ENCODE data around the gene STAM. TPM values are rescaled to one million over a fixed set of nuclear protein-coding genes. Genes with fewer than 3 reads are reported as not detected.

The STAM gene
- total and polyA plus RNA-seq, 2 donors (not counting 3 experiments of a cell fraction or from before 2014, with no cell fraction given): 17.7 to 20.0 TPM

DNA sequence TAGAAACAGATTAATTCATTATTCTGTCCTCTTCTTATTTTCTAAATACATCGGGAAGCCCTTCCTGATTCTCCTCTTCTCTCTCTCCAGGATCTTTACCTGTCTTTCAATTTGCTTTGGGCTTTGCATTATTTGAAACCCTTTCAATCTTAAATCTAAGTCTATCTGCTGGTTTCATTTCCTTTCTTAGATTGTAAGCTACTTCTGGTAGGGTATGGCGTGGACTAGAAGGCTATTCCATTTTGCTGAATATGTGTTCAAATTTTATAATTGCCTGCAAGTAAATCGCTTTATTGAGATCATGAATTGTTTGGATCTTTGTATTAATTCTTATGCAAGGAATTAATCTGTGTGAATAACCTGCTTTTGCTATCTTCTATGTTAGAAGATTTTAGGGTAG is 11.1 kb downstream of the STAM start:
- H3K27me3 ChIP-seq (ENCODE audit: control insufficient read depth in 2 of 2, insufficient read depth in 2 of 2, low read length in 2 of 2): no peaks in the 10 kb centered on the region
- TF ChIP-seq POLR2A (IDR thresholded peaks at IDR 0.05; ENCODE audit: low read depth, low read length) (no peak), JUN (IDR thresholded peaks at IDR 0.05; ENCODE audit: borderline replicate concordance, insufficient read depth, insufficient read length, low read depth) (no peak)
- POLR2A ChIA-PET: no interaction called here
- H3K9me3 ChIP-seq (replicated peaks; ENCODE audit: control insufficient read depth, insufficient read depth, low read length): no peaks in the 10 kb centered on the region
- no peak overlapping the region for H3K9ac ChIP-seq (replicated peaks; ENCODE audit: extremely low read depth, insufficient read depth, low read length)
- peaks cover 6% of the 10 kb centered on the region for H4K20me1 ChIP-seq (replicated peaks; ENCODE audit: control insufficient read depth, extremely low read depth, insufficient read depth, low read length)
- intact Hi-C loops (cut with micrococcal nuclease): no loop called here
- H3K4me2 ChIP-seq (ENCODE audit: insufficient read depth, low read length): no peak overlapping the region
- H3K4me3 ChIP-seq (replicated peaks in 1 of 3; ENCODE audit: insufficient read depth in 1 of 3, low read depth in 1 of 3, low read length in 3 of 3): no peak overlapping the region
- dilution Hi-C loops (cut with MboI; ENCODE audit: extremely low pct_ligation_motif_present, low sequenced_read_pairs): no loop called here
- peaks cover 14% of the 10 kb centered on the region for H3K4me1 ChIP-seq (ENCODE audit: control insufficient read depth, extremely low read depth, insufficient read depth, low read length)
- DNase-seq (ENCODE audit: low read depth, low spot score) (no peak), FAIRE-seq (no peak)
- H3K9me1 ChIP-seq (replicated peaks; ENCODE audit: control insufficient read depth, extremely low read depth, insufficient read depth, low read length): no peaks in the 10 kb centered on the region
- no peak overlapping the region for H2AFZ ChIP-seq (ENCODE audit: low read depth, low read length)
- H3K79me2 ChIP-seq (ENCODE audit: control insufficient read depth, insufficient read depth, low read length): peaks cover 88% of the 10 kb centered on the region
- no peak overlapping the region for H3K27ac ChIP-seq (ENCODE audit: insufficient read depth, low read depth, low read length)
- CTCF ChIA-PET: interaction anchor here (1.0 to 1.1 kb wide), 2 partner anchors 8 to 10 kb away, joined by 4 read pairs; no protein-coding TSS in a partner anchor
- H3K36me3 ChIP-seq (ENCODE audit: control insufficient read depth in 2 of 2, extremely low read depth in 1 of 2, insufficient read depth in 2 of 2, low read length in 2 of 2): peaks cover 0 to 2% of the 10 kb centered on the region in 2 experiments
- no TSS peak for BruUV-seq (replicated peaks)

DNA sequence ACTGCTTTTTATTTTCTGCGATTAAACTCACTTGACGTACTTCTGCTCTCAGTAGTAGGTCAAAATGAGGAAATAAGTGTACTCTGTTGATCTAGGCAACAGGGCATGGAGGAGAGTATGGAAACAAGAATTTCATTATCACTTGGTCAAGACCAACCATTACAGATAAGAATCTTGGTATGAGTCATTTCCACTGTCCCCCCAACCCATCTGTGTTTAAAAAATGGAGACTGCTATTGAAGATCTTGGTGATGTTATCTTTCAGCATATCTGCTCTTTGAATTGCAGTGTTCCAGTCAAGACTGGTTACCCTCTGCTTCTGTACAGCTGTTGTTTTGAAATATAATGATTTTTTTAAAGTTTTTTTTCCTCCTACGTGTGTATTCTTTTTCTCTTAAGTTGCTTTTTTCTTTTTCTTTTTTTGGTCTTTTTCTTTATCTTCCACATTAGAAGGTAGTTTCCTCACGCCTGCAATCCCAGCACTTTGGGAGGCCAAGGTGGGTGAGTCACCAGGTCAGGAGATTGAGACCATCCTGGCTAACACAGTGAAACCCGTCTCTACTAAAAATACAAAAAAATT is 11.7 kb downstream of the STAM start:
- peaks cover 0 to 2% of the 10 kb centered on the region in 2 experiments for H3K36me3 ChIP-seq (ENCODE audit: control insufficient read depth in 2 of 2, extremely low read depth in 1 of 2, insufficient read depth in 2 of 2, low read length in 2 of 2)
- DNase-seq (ENCODE audit: low read depth, low spot score): peak; percentile 27
- POLR2A ChIA-PET: interaction anchor here (0.6 kb wide), 1 partner anchor 38 kb away, joined by 3 read pairs; no protein-coding TSS in a partner anchor
- H3K27ac ChIP-seq (ENCODE audit: insufficient read depth, low read depth, low read length): no peak overlapping the region
- dilution Hi-C loops (cut with MboI; ENCODE audit: extremely low pct_ligation_motif_present, low sequenced_read_pairs) (no loop called here), intact Hi-C loops (cut with micrococcal nuclease) (no loop called here)
- no peaks in the 10 kb centered on the region for H3K27me3 ChIP-seq (ENCODE audit: control insufficient read depth in 2 of 2, insufficient read depth in 2 of 2, low read length in 2 of 2)
- CTCF ChIA-PET: interaction anchor here (1.0 to 1.1 kb wide), 2 partner anchors 9 to 10 kb away, joined by 4 read pairs; no protein-coding TSS in a partner anchor
- peaks cover 14% of the 10 kb centered on the region for H3K4me1 ChIP-seq (ENCODE audit: control insufficient read depth, extremely low read depth, insufficient read depth, low read length)
- peaks cover 6% of the 10 kb centered on the region for H4K20me1 ChIP-seq (replicated peaks; ENCODE audit: control insufficient read depth, extremely low read depth, insufficient read depth, low read length)
- TF ChIP-seq JUN (IDR thresholded peaks at IDR 0.05; ENCODE audit: borderline replicate concordance, insufficient read depth, insufficient read length, low read depth) (peak; percentile 54), GATA2 (IDR thresholded peaks at IDR 0.05; ENCODE audit: insufficient read depth, insufficient read length, low read depth, low read length) (peak; percentile 79), POLR2AphosphoS5 (IDR thresholded peaks at IDR 0.05; ENCODE audit: insufficient read depth, low read depth, low read length) (no peak), POLR2A (IDR thresholded peaks at IDR 0.05; ENCODE audit: low read depth, low read length) (no peak), FOS (IDR thresholded peaks at IDR 0.05; ENCODE audit: borderline replicate concordance, insufficient read depth, low read length) (no peak), MYC (IDR thresholded peaks at IDR 0.05; ENCODE audit: low read depth, low read length) (no peak), EZH2 (IDR thresholded peaks at IDR 0.05; ENCODE audit: borderline replicate concordance, low read depth, low read length, severe bottlenecking) (no peak)
- TF ChIP-seq, protein P1, sequence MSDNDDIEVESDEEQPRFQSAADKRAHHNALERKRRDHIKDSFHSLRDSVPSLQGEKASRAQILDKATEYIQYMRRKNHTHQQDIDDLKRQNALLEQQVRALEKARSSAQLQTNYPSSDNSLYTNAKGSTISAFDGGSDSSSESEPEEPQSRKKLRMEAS (IDR thresholded peaks at IDR 0.05; ENCODE audit: insufficient read depth, insufficient read length): no peak
- TF ChIP-seq, protein P2, sequence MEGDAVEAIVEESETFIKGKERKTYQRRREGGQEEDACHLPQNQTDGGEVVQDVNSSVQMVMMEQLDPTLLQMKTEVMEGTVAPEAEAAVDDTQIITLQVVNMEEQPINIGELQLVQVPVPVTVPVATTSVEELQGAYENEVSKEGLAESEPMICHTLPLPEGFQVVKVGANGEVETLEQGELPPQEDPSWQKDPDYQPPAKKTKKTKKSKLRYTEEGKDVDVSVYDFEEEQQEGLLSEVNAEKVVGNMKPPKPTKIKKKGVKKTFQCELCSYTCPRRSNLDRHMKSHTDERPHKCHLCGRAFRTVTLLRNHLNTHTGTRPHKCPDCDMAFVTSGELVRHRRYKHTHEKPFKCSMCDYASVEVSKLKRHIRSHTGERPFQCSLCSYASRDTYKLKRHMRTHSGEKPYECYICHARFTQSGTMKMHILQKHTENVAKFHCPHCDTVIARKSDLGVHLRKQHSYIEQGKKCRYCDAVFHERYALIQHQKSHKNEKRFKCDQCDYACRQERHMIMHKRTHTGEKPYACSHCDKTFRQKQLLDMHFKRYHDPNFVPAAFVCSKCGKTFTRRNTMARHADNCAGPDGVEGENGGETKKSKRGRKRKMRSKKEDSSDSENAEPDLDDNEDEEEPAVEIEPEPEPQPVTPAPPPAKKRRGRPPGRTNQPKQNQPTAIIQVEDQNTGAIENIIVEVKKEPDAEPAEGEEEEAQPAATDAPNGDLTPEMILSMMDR (IDR thresholded peaks at IDR 0.05; ENCODE audit: extremely low read depth in 1 of 2, insufficient read depth in 1 of 2, low read depth in 1 of 2, low read length in 2 of 2): no peak
- peak overlapping the region; percentile 1 for H3K4me2 ChIP-seq (ENCODE audit: insufficient read depth, low read length)
- FAIRE-seq: peak; percentile 42
- no peak overlapping the region for H3K9ac ChIP-seq (replicated peaks; ENCODE audit: extremely low read depth, insufficient read depth, low read length)
- H3K9me1 ChIP-seq (replicated peaks; ENCODE audit: control insufficient read depth, extremely low read depth, insufficient read depth, low read length): no peaks in the 10 kb centered on the region
- no peaks in the 10 kb centered on the region for H3K9me3 ChIP-seq (replicated peaks; ENCODE audit: control insufficient read depth, insufficient read depth, low read length)
- peaks cover 85% of the 10 kb centered on the region for H3K79me2 ChIP-seq (ENCODE audit: control insufficient read depth, insufficient read depth, low read length)
- no peak overlapping the region for H3K4me3 ChIP-seq (replicated peaks in 1 of 3; ENCODE audit: insufficient read depth in 1 of 3, low read depth in 1 of 3, low read length in 3 of 3)
- BruUV-seq (replicated peaks): no TSS peak
- no peak overlapping the region for H2AFZ ChIP-seq (ENCODE audit: low read depth, low read length)
